Vagina (tissue), 2 donors: ENCODE results near the gene CFAP46. TPM values are rescaled to one million over a fixed set of nuclear protein-coding genes. Genes with fewer than 3 reads are reported as not detected.

Experiments
- DNase-seq, 2 donors: peaks; one replicate each; pipeline ENCODE4 v3.0.0-alpha.2; 2017; ENCODE audit errors: extremely low spot score in 2 of 2
- H3K27ac ChIP-seq: fragments of 200-600 bp; sonication (generic); one replicate; pipeline ENCODE4 v1.5.1; 2019
- H3K27me3 ChIP-seq: fragments of 200-600 bp; sonication (generic); one replicate; pipeline ENCODE4 v1.5.1; 2019
- H3K36me3 ChIP-seq, 2 donors: fragments of 200-600 bp; sonication (generic); one replicate each; pipeline ENCODE4 v1.5.1; 2017 to 2019
- H3K4me1 ChIP-seq: fragments of 200-600 bp; sonication (generic); one replicate; pipeline ENCODE4 v1.5.1; 2019
- H3K4me3 ChIP-seq, 2 donors: fragments of 200-600 bp; sonication (generic); 1 replicate in 1 of 2; 2 replicates in 1 of 2; pipeline ENCODE4 v1.5.1; 2016 to 2019
- H3K9me3 ChIP-seq: fragments of 200-600 bp; sonication (generic); one replicate; pipeline ENCODE4 v1.5.1; 2019
- CTCF ChIP-seq, 3 experiments: fragments of 450-650 bp in 2 of 3; fragments of 200-600 bp in 1 of 3; sonication (generic) in 1 of 3; IDR thresholded peaks; one replicate each; pipeline ENCODE4 v1.5.1; 2017 to 2019; ENCODE audit warnings: antibody characterized with exemption in 3 of 3, mild to moderate bottlenecking in 2 of 3, moderate library complexity in 2 of 3
- POLR2A ChIP-seq, 2 donors: fragments of 450-650 bp; IDR thresholded peaks; one replicate each; pipeline ENCODE4 v1.6.1; 2017; ENCODE audit warnings: antibody characterized with exemption in 2 of 2, mild to moderate bottlenecking in 2 of 2, moderate library complexity in 2 of 2
- POLR2AphosphoS5 ChIP-seq, 2 donors: sonication (generic); formaldehyde crosslinking; IDR thresholded peaks; one replicate each; pipeline ENCODE4 v1.9.0; 2017; ENCODE audit warnings: antibody characterized with exemption in 2 of 2, mild to moderate bottlenecking in 2 of 2, low read depth in 1 of 2; ENCODE audit not compliant: insufficient read depth in 1 of 2
- intact Hi-C: fragments of 100-400 bp; cut with DNase I; formaldehyde crosslinking; loops from one replicate; pipeline ENCODE4 v1.15.1; 2023
- total RNA-seq: library from RNA; depleted of rRNA; stranded (reverse); fragments of >200 nt; gene quantifications from one replicate; pipeline ENCODE4 v1.2.3, GENCODE V29; 2016

The CFAP46 gene
- total RNA-seq, 1 donor from 2014 or later = not detected

- Histone ChIP-seq H3K9me3 (no peaks in the 10 kb centered on the region), H3K27me3 (no peaks in the 10 kb centered on the region), H3K4me3 (no peak overlapping the region), H3K27ac (no peak overlapping the region), H3K36me3 (no peaks in the 10 kb centered on the region), H3K4me1 (no peaks in the 10 kb centered on the region)
- intact Hi-C loops = no loop called here
- DNase-seq = no peak
- TF ChIP-seq POLR2AphosphoS5 (IDR thresholded peaks at IDR 0.05; ENCODE audit: insufficient read depth in 1 of 2, low read depth in 1 of 2) = no peak
- TF ChIP-seq POLR2A (IDR thresholded peaks at IDR 0.05) = no peak
- no peak for TF ChIP-seq CTCF (IDR thresholded peaks at IDR 0.05)
These were observed 37.4 kb upstream of the CFAP46 start for GRCh38 chr10:132979491-132980425.

GRCh38 chr10:132978542-132978941 lies 36.2 kb upstream of the CFAP46 start:
- TF ChIP-seq POLR2A (IDR thresholded peaks at IDR 0.05) = no peak
- TF ChIP-seq CTCF (IDR thresholded peaks at IDR 0.05) = no peak
- TF ChIP-seq POLR2AphosphoS5 (IDR thresholded peaks at IDR 0.05; ENCODE audit: insufficient read depth in 1 of 2, low read depth in 1 of 2) = no peak
- Histone ChIP-seq H3K27me3 (no peaks in the 10 kb centered on the region), H3K9me3 (no peaks in the 10 kb centered on the region), H3K27ac (no peak overlapping the region), H3K4me1 (no peaks in the 10 kb centered on the region), H3K36me3 (no peaks in the 10 kb centered on the region), H3K4me3 (no peak overlapping the region)
- DNase-seq = no peak
- intact Hi-C loops = no loop called here

GRCh38 chr10:132977807-132978206 lies 35.4 kb upstream of the CFAP46 start:
- TF ChIP-seq POLR2AphosphoS5 (IDR thresholded peaks at IDR 0.05; ENCODE audit: insufficient read depth in 1 of 2, low read depth in 1 of 2) (no peak), POLR2A (IDR thresholded peaks at IDR 0.05) (no peak), CTCF (IDR thresholded peaks at IDR 0.05) (no peak)
- no peak overlapping the region for H3K27ac ChIP-seq
- H3K4me1 ChIP-seq = no peaks in the 10 kb centered on the region
- DNase-seq = no peak
- no peaks in the 10 kb centered on the region for H3K9me3 ChIP-seq
- no peaks in the 10 kb centered on the region for H3K36me3 ChIP-seq
- no peak overlapping the region for H3K4me3 ChIP-seq
- no peaks in the 10 kb centered on the region for H3K27me3 ChIP-seq
- intact Hi-C loops = no loop called here

GRCh38 chr10:132977076-132977475 lies 34.7 kb upstream of the CFAP46 start:
- no peak for DNase-seq
- H3K27ac ChIP-seq = no peak overlapping the region
- no peaks in the 10 kb centered on the region for H3K9me3 ChIP-seq
- intact Hi-C loops = no loop called here
- no peaks in the 10 kb centered on the region for H3K4me1 ChIP-seq
- no peak overlapping the region for H3K4me3 ChIP-seq
- H3K36me3 ChIP-seq = no peaks in the 10 kb centered on the region
- TF ChIP-seq CTCF (IDR thresholded peaks at IDR 0.05) (no peak), POLR2A (IDR thresholded peaks at IDR 0.05) (no peak), POLR2AphosphoS5 (IDR thresholded peaks at IDR 0.05; ENCODE audit: insufficient read depth in 1 of 2, low read depth in 1 of 2) (no peak)
- H3K27me3 ChIP-seq = no peaks in the 10 kb centered on the region
